NCI-H2227 (cell line): Measurements from ENCODE around the gene APOD.
"Not testable (repeated sequence)": the region's sequence is repeated elsewhere in the genome, so short reads cannot be mapped to it uniquely, and the experiment has no call there.

Experiments
- DNase-seq: peaks from one replicate; lab custom pipeline; 2025; ENCODE audit not compliant: unreplicated experiment; lab: John Stamatoyannopoulos, UW

The APOD gene

DNA sequence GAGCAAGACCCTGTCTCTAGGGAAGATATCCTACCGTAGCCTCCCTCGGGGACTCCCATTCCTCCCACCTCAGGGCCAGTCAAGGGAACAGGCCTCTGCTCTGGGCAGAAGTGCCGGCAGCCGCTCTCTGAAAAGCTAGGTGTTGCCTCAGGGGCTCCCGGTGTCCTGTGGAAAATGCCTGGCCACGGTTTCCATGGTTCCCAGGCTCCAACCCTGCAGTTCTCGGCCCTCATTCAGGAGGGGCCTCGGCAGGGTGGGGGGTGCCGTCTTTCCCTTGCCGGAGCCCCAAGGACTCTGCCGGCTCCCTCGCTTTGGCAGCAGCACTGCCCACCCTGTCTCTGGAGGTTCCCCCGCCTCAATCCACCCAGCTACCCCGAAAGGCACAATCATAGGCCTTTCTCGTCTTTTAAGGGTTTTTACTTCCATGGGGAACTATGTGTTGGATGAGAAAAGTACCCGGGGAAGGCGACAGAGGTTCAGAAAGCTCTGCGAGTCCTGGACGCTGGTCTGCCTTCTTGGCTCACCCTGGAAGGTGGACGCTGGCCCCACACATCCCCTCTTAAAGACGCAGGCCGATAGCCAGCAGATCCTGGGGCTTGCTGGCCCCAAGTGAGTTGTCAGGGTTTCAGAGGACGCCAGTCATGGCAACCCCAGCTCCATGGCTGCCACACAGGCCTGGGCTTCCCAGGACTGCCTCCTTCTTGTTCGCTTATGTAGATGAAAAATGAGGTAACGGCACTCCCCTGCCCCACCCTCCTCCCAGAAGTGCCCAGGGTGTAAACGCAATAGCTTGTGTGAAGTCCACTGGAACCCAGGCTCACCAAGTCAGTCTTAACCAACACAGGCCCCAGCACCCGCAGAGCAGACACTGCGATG, 34.3 kb upstream of the APOD start:
- DNase-seq: not testable (repeated sequence)

DNA sequence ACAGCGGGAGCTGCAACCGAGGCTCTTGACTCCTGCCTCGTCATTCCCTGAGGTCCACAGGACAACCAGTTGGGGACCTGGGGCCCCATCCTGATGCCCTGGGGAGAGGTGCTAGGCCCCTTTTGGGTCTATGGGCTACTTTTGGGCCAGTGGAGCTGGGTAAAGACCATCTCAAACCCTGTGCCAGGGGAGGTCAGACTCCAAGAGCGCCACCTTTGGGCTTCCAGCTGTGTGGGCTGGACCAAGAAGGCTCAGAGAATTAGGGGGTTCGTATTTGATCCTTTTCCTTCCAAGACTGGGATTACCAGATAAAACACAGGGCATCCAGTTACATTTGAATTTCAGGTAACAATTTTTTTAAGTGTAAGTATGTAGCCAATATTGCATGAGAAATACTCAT, 33.4 kb upstream of the APOD start:
- DNase-seq: not testable (repeated sequence)

DNA sequence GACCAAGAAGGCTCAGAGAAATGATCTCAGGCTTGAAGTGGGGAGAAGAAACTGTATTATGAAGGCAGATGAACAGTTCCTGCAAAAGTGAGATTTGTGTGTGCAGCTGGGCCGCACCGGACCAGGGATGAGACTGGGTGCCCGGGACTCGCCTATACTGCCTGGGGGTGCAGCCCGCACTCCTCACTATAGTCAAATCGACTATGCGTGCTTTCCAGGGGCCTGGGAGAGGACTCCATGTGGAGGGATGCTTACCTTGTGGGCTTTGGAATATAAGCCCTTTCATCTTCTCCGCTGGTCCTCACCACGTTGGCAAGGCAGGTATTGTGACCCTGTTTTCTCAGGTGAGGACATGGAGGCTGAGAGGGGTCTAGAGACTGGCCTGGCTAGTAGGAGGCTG, 32.9 kb upstream of the APOD start:
- DNase-seq: no peak

DNA sequence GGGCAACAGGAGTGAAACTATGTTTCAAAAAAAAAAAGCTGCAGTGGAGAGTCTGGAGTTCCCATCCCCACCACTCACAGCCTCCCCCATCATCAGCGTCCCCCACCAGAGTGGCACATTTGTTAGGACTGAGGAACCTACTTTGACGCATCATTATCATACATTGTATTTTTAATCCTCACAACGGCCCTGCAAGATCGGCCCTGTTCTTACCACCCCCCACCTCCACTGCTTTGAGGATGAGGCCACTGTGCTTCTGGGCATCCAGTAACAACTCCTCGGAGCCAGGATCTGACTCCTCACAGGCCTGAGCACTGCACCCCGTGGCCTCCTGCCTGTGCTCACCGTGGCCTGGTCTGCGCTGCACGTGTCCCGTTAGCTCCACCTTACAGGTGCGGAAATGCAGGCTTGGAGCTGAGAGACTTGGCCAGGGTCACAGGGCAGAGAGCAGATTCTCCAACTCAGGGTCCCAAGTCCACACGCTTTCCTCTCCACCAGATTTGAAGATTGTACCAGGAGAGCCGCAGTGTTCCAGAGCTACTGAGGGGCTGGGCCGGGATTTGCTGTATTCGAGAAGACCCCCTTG, 32.3 kb upstream of the APOD start:
- DNase-seq: not testable (repeated sequence)

DNA sequence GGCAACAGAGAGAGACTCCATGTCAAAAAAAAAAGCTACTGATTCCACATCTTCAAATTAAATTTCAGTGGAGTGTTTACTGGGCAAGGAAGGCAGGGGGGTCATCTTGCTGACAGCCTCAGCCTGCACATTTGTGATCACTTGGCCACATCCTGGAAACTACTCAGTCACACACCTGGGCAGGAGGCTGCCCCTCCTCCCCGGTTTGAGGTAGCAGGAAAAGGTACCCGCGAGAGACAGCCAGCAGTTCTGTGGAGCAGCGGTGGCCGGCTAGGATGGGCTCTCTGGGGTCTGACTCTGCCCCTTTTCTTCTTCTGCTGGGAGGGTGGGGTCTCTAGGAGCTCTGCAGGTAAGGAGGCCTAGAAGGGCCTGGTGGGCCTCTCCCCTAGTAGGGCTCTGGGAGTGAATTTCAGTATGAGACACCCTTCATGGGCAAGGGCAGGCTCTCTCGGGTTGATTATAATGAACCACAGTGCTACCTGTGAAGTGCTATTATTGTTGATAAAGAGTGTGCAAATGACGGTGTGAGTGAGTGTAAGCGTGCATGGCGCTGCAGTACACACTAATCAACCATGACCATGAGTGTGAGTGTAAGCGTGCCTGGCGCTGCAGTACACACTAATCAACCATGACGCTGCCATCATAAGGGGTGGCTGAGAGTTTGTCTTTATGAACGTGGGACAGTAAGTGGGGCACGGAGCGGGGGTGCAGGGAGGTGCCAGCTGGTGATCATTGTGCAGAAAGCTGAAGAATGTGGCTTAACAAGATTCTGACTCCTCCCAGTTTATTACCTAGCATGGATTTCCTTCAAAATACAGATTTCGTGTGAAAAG, 31.1 kb upstream of the APOD start:
- not testable (repeated sequence) for DNase-seq

DNA sequence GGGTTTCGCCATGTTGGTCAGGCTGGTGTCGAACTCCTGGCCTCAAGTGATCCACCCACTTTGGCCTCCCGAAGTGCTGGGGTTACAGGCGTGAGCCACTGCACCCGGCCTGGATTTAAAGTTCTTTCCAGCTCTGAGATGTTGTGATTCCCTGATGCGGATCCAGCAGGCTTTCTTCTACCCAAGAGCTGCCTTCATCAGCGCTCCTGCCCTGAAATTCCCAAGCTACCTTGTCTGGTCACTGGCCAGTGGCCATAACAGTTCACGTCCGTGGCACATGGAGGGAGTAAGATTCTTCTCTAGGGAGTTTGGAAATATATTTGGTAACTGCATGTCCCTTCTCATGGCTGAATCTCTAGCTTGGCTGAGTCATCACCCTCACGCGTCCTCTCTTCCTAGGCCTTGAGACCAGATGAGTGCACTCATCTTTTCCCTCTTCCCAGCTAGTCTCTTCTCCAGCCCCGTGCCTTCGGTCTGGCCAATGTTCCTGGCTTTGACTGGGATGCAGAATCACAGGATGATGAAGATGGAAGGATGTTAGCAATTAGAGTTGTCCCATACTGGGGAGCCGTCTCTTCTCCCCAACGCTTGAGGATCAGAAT, 29.8 kb upstream of the APOD start:
- no peak for DNase-seq

DNA sequence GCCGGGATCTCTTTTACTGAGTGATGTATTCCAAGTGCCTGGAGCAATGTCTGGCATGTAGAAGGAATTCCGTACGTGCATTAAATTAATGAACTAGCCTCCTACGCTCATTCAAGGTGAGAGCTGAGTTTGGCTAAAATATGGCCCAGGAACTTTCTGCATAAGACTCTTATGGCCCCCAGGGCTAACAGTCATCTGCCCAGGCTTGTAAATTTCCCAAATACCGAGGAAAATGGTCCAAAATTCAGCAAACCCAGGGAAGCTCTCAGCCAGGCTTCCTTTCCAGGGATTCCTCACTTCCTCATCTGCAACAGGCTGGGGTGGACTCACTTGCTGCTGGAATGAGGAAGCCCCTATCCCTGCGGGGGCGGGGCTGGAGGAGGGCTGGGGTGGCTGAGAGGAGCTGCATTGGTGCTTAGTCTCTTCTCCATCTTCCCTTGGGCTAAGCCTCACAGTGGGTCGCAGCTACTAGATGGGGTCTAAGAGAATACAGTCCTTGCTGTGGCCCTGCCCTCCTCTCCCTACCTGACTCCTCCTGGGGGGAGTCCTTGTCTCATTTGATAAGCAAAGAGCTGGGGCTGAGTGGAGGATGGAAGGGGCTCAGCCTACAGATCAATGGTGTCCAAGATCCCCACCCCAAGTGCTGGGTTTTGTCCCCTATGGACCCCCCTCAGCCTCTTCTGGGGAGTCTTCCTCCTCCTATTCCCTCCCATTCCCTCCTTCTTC, 28.5 kb upstream of the APOD start:
- no peak for DNase-seq

DNA sequence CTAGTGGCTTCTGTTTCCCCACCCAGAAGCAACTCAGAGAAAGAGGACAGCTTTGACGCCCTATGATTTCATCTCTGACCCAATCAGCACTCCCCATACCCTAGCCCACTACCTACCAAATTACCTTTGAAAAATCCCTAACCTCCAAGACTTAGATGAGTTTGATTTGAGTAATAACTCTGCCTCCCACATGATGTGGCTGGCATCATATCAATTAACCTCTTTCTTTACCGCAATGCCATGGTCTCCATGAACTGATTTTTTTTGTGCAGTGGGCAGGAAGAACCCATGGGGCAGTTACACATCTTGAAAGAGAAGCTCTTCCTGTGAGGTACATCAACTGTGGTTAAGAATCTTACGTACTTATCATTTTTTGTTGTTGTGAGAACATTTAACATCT, 25.5 kb upstream of the APOD start:
- DNase-seq: no peak

DNA sequence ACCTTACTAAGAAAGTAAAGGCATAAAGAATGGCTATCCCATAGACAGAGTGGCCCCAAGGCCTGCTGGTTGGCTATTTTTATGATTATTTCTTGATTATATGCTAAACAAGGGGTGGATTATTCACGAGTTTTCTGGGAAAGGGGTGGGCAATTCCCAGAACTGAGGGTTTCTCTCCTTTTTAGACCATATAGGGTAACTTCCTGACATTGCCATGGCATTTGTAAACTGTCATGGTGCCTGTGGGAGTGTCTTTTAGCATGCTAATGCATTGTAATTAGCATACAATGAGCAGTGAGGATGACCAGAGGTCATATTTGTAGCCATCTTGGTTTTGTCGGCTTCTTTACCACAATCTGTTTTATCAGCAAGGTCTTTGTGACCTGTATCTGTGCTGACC, 18.0 kb upstream of the APOD start:
- DNase-seq: not testable (repeated sequence)

DNA sequence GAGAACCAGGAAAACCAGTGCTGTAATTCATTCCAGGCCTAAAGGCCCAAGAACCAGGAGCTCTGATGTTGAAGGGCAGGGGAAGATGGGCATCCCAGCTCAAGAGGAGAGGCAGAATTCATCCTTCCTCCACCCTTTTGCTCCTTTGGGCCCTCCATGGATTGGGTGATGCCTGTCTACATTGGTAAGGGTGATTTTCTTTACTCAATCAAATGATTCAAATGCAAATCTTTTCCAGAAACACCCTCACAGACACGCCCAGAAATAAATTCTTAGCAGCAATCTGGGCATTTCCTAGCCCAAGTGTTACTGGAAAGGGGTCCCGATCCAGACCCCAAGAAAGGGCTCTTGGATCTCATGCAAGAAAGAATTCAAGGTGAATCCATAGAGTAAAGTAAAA, 17.6 kb upstream of the APOD start:
- DNase-seq: no peak

DNA sequence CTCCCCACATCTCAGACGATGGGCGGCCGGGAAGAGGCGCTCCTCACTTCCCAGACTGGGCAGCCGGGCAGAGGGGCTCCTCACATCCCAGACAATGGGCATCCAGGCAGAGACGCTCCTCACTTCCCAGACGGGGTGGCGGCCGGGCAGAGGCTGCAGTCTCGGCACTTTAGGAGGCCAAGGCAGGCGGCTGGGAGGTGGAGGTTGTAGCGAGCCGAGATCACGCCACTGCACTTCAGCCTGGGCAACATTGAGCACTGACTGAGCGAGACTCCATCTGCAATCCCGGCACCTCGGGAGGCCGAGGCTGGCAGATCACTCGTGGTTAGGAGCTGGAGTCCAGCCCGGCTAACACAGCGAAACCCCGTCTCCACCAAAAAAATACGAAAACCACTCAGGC, 16.2 kb upstream of the APOD start:
- DNase-seq: not testable (repeated sequence)

DNA sequence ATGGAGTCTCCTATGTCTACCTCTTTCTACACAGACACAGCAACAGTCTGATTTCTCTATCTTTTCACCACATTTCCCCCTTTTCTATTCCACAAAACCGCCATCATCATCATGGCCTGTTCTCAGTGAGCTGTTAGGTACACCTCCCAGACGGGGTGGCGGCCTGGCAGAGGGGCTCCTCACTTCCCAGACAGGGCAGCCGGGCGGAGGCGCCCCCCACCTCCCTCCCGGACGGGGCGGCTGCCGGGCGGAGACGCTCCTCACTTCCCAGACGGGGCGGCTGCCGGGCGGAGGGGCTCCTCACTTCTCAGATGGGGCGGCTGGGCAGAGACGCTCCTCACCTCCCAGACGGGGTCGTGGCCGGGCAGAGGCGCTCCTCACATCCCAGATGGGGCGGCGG, 15.8 kb upstream of the APOD start:
- not testable (repeated sequence) for DNase-seq

DNA sequence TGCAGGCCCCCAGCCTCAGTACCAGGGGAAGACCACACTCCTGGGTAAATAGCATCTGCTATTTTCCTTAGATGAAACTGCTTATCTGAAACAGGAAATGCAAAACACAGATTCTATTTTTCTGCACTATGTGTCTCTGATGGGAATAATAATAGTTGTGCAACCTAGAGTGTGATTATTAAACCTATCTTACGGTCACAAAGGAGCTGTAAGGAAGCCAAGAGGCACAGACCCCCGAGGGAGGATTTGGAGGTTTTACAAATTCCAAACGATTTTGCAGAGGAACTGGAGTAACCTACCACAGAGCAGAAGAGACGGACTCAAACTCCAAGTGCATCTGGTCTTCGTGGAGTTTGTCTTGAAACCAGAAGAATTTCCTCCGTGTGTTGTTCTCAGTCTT, 14.1 kb upstream of the APOD start:
- DNase-seq: no peak

DNA sequence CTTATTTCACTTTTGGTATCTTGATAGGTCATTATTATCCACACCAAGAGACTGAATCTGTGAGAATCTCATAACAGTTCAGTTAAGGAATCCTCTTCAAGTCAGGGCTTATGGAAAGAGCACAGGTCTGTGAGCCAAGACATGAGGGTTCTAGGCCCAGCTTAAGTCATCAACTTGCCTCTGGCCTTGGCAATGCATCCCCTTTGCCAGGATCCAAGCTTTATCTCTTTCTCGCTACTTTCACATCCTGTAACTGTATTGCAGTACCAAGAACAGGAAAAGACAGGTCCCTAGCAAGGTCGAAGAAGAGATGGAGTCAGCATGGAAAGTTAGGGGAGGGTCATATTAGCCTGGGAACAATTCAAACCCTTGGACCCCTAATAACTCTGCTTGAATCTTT, 13.5 kb upstream of the APOD start:
- no peak for DNase-seq

DNA sequence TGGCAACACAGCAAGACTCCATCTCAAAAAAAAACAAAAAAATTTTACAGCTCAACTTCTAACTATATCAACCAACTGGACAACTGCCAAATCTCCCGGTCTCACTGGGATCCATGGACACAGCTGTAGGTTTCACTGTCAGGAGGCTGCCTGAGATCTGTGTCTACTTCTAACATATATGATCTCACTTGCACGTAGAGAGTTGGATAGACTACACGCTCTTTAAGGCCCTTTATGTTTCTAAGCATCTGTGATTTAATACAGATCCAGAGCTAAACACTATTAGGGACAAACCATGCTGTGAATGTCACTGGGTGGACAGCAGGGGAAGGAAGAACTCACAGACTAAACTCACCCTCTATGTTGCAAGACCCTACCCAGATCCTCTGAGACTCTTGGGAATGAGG, 13.0 kb upstream of the APOD start:
- DNase-seq: no peak

DNA sequence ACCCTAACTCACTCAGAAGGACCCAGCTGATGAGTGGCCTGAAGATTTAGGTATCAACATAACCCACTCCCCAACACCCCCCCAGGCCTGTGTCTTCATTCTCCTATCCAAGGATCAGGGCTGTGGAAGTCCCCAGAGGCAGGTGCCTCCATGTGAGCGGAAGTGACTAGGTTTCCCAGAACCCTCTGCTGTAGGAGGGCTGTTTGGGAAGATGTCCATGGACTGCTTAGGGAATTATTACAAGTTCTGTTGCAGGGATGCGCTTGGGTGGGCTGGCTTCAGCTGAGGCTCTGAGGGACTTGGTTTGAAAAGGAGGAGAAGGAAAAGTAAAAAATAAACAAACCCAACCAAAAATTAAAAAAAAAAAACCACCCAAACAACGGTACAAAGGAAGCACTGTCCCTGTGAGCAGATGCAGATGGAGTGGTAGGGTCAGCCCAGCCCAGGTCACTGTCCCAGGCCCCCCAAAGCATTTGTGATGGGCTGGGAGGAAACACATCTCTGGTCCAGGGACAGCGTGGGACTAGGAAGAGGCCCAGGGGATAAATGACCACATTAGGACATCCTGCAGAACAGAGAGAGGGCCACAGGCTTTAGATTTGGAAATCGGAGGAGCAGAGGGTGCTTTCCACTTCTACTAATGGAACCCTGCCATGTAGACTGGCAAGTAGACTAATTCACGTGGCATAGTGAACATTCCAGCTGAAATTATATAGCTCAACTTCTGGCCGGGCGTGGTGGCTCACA, 12.2 kb upstream of the APOD start:
- no peak for DNase-seq

DNA sequence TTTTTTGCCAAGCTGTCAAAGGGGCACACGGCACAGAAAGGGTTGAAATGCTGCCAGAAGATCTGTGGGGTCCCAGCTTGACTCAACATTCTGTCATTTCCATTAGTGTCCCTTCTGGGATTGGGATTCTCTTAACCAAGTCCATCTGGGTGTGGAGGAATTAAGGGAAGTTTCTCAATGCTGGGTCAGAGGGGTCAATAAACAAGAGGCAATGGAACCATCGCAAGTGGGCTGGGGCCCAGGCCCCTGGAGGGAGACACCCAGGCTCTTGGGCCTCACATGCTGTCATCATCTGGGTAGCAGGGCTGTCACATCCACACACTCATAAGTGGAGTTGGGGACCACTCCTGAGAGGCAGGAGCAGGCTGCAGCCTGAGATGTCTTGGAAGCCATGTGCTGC, 8.1 kb upstream of the APOD start:
- no peak for DNase-seq

DNA sequence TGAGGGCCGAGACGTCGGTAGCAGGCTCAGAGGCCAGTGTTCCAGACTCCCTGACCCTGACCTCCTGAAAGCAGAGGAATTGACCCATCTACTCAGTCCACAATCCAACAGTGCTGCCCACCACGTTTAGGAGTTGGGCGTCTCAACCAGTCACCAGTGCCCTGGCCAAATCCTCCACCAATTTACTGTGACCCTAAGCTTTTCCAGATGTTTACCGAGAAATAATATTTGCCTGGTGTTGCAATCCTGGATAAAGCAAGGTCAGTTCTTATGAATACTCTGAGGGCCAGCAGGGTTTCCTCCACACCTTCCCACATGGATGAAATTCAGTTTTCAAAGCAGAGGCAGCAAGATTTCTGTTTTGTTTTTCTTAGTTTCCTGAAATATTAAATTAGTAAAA, 7.5 kb upstream of the APOD start:
- no peak for DNase-seq

DNA sequence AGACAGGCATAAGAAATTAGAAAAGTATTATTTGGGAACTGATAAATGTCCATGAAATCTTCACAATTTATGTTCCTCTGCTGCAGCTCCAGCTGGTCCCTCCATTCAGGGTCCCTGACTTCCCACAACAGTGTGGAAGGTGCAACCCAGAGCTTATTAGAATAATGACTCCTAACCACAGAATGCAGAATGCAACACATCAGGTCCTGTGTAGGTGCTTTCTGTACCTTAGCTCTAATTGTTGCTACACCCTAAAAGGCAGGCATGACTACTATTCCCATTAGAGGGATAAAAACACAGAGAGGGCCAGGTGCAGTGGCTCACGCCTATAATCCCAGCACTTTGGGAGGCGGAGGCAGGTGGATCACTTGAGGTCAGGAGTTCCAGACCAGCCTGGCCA, 6.6 kb upstream of the APOD start:
- DNase-seq: not testable (repeated sequence)

DNA sequence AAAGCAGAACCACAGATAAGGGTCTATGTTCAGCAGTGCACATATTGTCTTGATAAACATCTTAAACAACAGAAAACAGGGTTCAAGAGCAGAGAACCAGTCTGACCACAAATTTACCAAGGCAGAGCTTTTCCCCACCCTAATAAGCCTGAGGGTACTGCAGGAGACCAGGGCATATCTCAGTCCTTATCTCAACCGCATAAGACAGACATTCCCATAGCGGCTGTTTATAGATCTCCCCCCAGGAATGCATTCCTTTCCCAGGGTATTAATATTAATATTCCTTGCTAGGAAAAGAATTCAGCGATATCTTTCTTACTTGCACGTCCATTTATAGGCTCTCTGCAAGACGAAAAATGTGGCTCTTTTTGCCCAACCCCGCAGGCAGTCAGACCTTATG, 6.1 kb upstream of the APOD start:
- DNase-seq: not testable (repeated sequence)
